IMR-90 (cell line): ENCODE results near the gene IGFBP1. TPM values are rescaled to one million over a fixed set of nuclear protein-coding genes. Genes with fewer than 3 reads are reported as not detected.
"Not testable (repeated sequence)": the region's sequence is repeated elsewhere in the genome, so short reads cannot be mapped to it uniquely, and the experiment has no call there.

Experiments used
- ATAC-seq: fragments of 200-7000 bp; cut with Tn5 transposase; 2 replicates; pipeline ENCODE4 v1.9.1; 2020; ENCODE audit warnings: low read depth, mild to moderate bottlenecking, moderate library complexity
- BruUV-seq: library from RNA; stranded (reverse); fragments of 400-500 nt; replicated peaks from 2 replicates; lab custom pipeline; 2021; lab: Mats Ljungman, UMichigan
- CTCF ChIA-PET: fragments of 300-600 bp; formaldehyde crosslinking; extraction: SDS; loops from one replicate; lab custom pipeline; 2021; ENCODE audit warnings: antibody characterized with exemption; lab: Yijun Ruan, JAX
- POLR2A ChIA-PET: fragments of 300-600 bp; sonication (Branson Sonifier 250); formaldehyde crosslinking; loops from one replicate; lab custom pipeline; 2022; ENCODE audit warnings: antibody characterized with exemption; ENCODE audit not compliant: unreplicated experiment; lab: Charles Lee
- DNase-seq: peaks from one replicate; pipeline ENCODE4 v3.0.0; 2013
- H2AFZ ChIP-seq: replicated peaks from 2 replicates; pipeline ENCODE3; 2013; ENCODE audit warnings: low read length, mild to moderate bottlenecking; ENCODE audit not compliant: poor library complexity
- H2AK5ac ChIP-seq: 2 replicates; pipeline ENCODE4 v1.6.1; 2013; ENCODE audit warnings: low read depth, low read length, inconsistent platforms
- H2AK9ac ChIP-seq: replicated peaks from 2 replicates; pipeline ENCODE3; 2013; ENCODE audit warnings: mild to moderate bottlenecking, low read depth, low read length, moderate library complexity; ENCODE audit not compliant: poor library complexity
- H2BK120ac ChIP-seq: 2 replicates; pipeline ENCODE4 v1.6.1; 2013; ENCODE audit warnings: low read depth, low read length, inconsistent platforms
- H2BK15ac ChIP-seq: 3 replicates; pipeline ENCODE4 v1.6.1; 2013; ENCODE audit warnings: low read depth, low read length, inconsistent platforms
- H2BK20ac ChIP-seq: 2 replicates; pipeline ENCODE4 v1.6.1; 2013; ENCODE audit warnings: low read depth, mild to moderate bottlenecking, inconsistent platforms, low read length, moderate library complexity
- H2BK5ac ChIP-seq: 2 replicates; pipeline ENCODE4 v1.6.1; 2013; ENCODE audit warnings: mild to moderate bottlenecking, low read depth, low read length, inconsistent platforms; ENCODE audit not compliant: poor library complexity, severe bottlenecking
- H3K14ac ChIP-seq: replicated peaks from 2 replicates; pipeline ENCODE4 v1.6.1; 2013; ENCODE audit warnings: low read depth, low read length, inconsistent platforms
- H3K18ac ChIP-seq: 2 replicates; pipeline ENCODE4 v1.6.1; 2013; ENCODE audit warnings: low read depth, low read length, control low read depth
- H3K23ac ChIP-seq: 2 replicates; pipeline ENCODE4 v1.6.1; 2013; ENCODE audit warnings: low read depth, low read length, inconsistent platforms
- H3K27ac ChIP-seq: 2 replicates; pipeline ENCODE4 v1.5.1; 2013; ENCODE audit warnings: mild to moderate bottlenecking, control low read depth, low read length; ENCODE audit not compliant: insufficient read depth
- H3K27me3 ChIP-seq: 2 replicates; pipeline ENCODE4 v1.6.1; 2013; ENCODE audit warnings: low read length; ENCODE audit not compliant: control insufficient read depth, insufficient read depth
- H3K36me3 ChIP-seq: 2 replicates; pipeline ENCODE4 v1.6.1; 2013; ENCODE audit warnings: low read length, mixed read lengths; ENCODE audit not compliant: control insufficient read depth, insufficient read depth
- H3K4ac ChIP-seq: 2 replicates; pipeline ENCODE4 v1.6.1; 2013; ENCODE audit warnings: low read depth, low read length, inconsistent platforms
- H3K4me1 ChIP-seq: 2 replicates; pipeline ENCODE4 v1.6.1; 2013; ENCODE audit warnings: low read length, mixed read lengths; ENCODE audit not compliant: control insufficient read depth, insufficient read depth
- H3K4me2 ChIP-seq: 2 replicates; pipeline ENCODE4 v1.6.1; 2013; ENCODE audit warnings: low read depth, mild to moderate bottlenecking, control low read depth, low read length, moderate library complexity
- H3K4me3 ChIP-seq: 2 replicates; pipeline ENCODE4 v1.5.1; 2013; ENCODE audit warnings: low read depth, mild to moderate bottlenecking, control low read depth, low read length, moderate library complexity; ENCODE audit not compliant: insufficient read depth
- H3K56ac ChIP-seq: 2 replicates; pipeline ENCODE4 v1.6.1; 2013; ENCODE audit warnings: low read length, inconsistent platforms; ENCODE audit not compliant: insufficient read depth; ENCODE audit errors: extremely low read depth
- H3K79me1 ChIP-seq, 2 experiments: 2 replicates each; pipeline ENCODE4 v1.6.1; 2013; ENCODE audit warnings: low read length in 2 of 2, inconsistent platforms in 1 of 2, low read depth in 1 of 2
- H3K9ac ChIP-seq: 2 replicates; pipeline ENCODE4 v1.6.1; 2013; ENCODE audit warnings: low read depth, low read length, control low read depth
- H3K9me1 ChIP-seq: 2 replicates; pipeline ENCODE4 v1.6.1; 2013; ENCODE audit warnings: low read length, inconsistent platforms; ENCODE audit not compliant: insufficient read depth
- H3K9me3 ChIP-seq: 2 replicates; pipeline ENCODE4 v1.6.1; 2013; ENCODE audit warnings: low read length; ENCODE audit not compliant: control insufficient read depth, insufficient read depth
- H4K20me1 ChIP-seq: 2 replicates; pipeline ENCODE4 v1.6.1; 2013; ENCODE audit warnings: low read length, inconsistent platforms; ENCODE audit not compliant: insufficient read depth
- H4K5ac ChIP-seq: 2 replicates; pipeline ENCODE4 v1.6.1; 2013; ENCODE audit warnings: mild to moderate bottlenecking, low read depth, low read length, control low read depth
- H4K8ac ChIP-seq, 2 experiments: 2 replicates each; pipeline ENCODE4 v1.6.1; 2013; ENCODE audit warnings: low read depth in 2 of 2, low read length in 2 of 2, control low read depth in 1 of 2, inconsistent platforms in 1 of 2
- H4K91ac ChIP-seq: 2 replicates; pipeline ENCODE4 v1.6.1; 2013; ENCODE audit warnings: low read depth, low read length, inconsistent platforms; ENCODE audit not compliant: insufficient read depth
- WGBS, 2 experiments: methylation state at CpG; one replicate each; pipeline versions ENCODE4 v1.1.5 to v1.1.7; 2013; ENCODE audit warnings: missing lambda C conversion rate in 2 of 2; ENCODE audit not compliant: insufficient read length in 1 of 2; ENCODE audit errors: extremely low coverage in 2 of 2; 5-methylcytosine and 5-hydroxymethylcytosine counted together
- dilution Hi-C: fragments of 300-500 bp; cut with HindIII; formaldehyde crosslinking; loops from one replicate; pipeline ENCODE4 v1.14.3; 2018; ENCODE audit warnings: low sequenced_read_pairs; ENCODE audit not compliant: unreplicated experiment
- in situ Hi-C: fragments of 300-500 bp; cut with MboI; formaldehyde crosslinking; loops from 3 replicates; pipeline ENCODE4 v1.14.3; 2019; ENCODE audit warnings: low sequenced_read_pairs, inconsistent platforms, mixed read lengths
- intact Hi-C: fragments of 100-400 bp; cut with micrococcal nuclease; formaldehyde crosslinking; loops from 2 replicates; pipeline ENCODE4 v1.10.0; 2022
- polyA plus RNA-seq, 3 experiments: library from polyadenylated mRNA; depleted of rRNA; stranded (reverse); fragments of >200 nt; gene quantifications; 2 replicates each; pipeline ENCODE4 v1.2.3, GENCODE V29; 2012; ENCODE audit warnings: low replicate concordance in 1 of 3
- total RNA-seq: library from RNA; depleted of rRNA; stranded (reverse); fragments of >200 nt; gene quantifications from 2 replicates; pipeline ENCODE4 v1.2.3, GENCODE V29; 2012

Gene IGFBP1
- total and polyA plus RNA-seq, 2 of the 4 experiments (the other 2 are of a cell fraction), result not detected

DNA sequence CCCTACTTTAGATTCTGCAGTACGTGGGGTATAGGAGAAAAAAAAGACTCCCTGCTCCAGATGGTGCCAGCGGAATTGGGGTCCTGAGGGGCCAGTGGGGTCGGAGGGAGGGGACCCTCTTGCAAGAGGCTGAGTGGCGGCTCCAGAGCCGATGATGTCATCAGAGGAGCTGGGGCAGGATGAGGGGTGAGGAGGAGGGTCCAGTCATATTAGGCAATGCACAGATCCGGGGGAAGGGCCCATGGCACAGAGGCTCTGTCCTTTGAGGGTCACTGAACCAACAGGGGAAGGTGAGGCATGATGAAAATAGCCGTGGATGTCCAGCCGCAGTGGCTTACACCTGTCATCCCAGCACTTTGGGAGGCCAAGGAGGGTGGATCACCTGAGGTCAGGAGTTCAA lies 34.8 kb upstream of the IGFBP1 start:
- ATAC-seq, H3K14ac ChIP-seq: not testable (repeated sequence)

DNA sequence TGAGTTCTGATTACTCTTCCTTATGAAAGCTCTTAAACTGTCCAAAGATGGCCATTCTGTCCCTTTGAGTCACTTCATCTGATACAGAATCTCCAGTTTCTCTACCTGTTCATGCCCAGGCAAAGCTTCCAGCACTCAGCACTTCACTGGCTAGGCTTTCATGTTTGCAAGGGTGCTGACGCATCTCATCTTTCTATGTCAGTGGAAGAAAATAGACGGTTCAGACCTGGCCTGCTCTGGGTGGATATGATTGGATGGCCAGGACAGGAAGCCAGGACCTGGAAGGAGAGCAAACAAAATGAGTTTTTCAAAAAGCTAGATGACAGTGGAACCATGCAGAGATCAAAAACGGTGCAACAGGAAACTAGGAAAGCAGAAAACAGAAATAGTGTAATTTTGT lies 32.6 kb upstream of the IGFBP1 start:
- H2AK5ac ChIP-seq, intact Hi-C loops, H2BK5ac ChIP-seq, H3K9me1 ChIP-seq, dilution Hi-C loops, H2BK20ac ChIP-seq, POLR2A ChIA-PET, CTCF ChIA-PET, H2BK120ac ChIP-seq, H2AFZ ChIP-seq, H2AK9ac ChIP-seq, H2BK15ac ChIP-seq, H3K23ac ChIP-seq, H3K56ac ChIP-seq, ATAC-seq, H3K4me1 ChIP-seq, H3K9ac ChIP-seq, H3K18ac ChIP-seq, H3K9me3 ChIP-seq, H3K27ac ChIP-seq, H4K91ac ChIP-seq, DNase-seq, H4K5ac ChIP-seq, H3K14ac ChIP-seq, H3K79me1 ChIP-seq, H3K36me3 ChIP-seq, H4K20me1 ChIP-seq, H3K4me2 ChIP-seq, H3K4me3 ChIP-seq, BruUV-seq, H3K4ac ChIP-seq, H4K8ac ChIP-seq: not testable (repeated sequence)
- H3K27me3 ChIP-seq, result peaks cover 11% of the 10 kb centered on the region
- in situ Hi-C loops, result loop anchor here (10.0 to 25.0 kb wide), 2 partner anchors 193 to 701 kb away; partner anchors contain the start of gene RAMP3
- no CpG with 5 or more reads among the region's 3 CpGs for WGBS, 2 experiments

More for the DNA sequence above, 34.8 kb upstream of the IGFBP1 start:
- H3K27me3 ChIP-seq, H2BK20ac ChIP-seq, H3K9me3 ChIP-seq, H2BK15ac ChIP-seq, H2AK9ac ChIP-seq, H3K36me3 ChIP-seq, H4K91ac ChIP-seq, BruUV-seq, CTCF ChIA-PET, H3K4ac ChIP-seq, H4K5ac ChIP-seq, H3K23ac ChIP-seq, H2AK5ac ChIP-seq, H4K8ac ChIP-seq, DNase-seq, H3K4me1 ChIP-seq, H2AFZ ChIP-seq, POLR2A ChIA-PET, H3K18ac ChIP-seq, H4K20me1 ChIP-seq, H3K9ac ChIP-seq, dilution Hi-C loops, H3K4me2 ChIP-seq, H2BK120ac ChIP-seq, H3K27ac ChIP-seq, intact Hi-C loops, H3K79me1 ChIP-seq, H3K4me3 ChIP-seq, H2BK5ac ChIP-seq, H3K9me1 ChIP-seq, H3K56ac ChIP-seq: not testable (repeated sequence)
- in situ Hi-C loops, result loop anchor here (10.0 to 25.0 kb wide), 2 partner anchors 191 to 699 kb away; partner anchors contain the start of gene RAMP3
- 100% methylated on average over 1 of the region's 8 CpGs; no CpG with 5 or more reads in 1 of the 2 experiments for WGBS, 2 experiments
